ENCODE data around the gene CCNL1. TPM values are rescaled to one million over a fixed set of nuclear protein-coding genes. Genes with fewer than 3 reads are reported as not detected.

Gene CCNL1
- total RNA-seq, 2 donors from 2014 or later: 94.5 to 157 TPM

- TF ChIP-seq POLR2A (IDR thresholded peaks at IDR 0.05) (no peak), CTCF (IDR thresholded peaks at IDR 0.05) (no peak), POLR2AphosphoS5 (IDR thresholded peaks at IDR 0.05) (no peak)
- DNase-seq (ENCODE audit: low spot score): no peak
- Histone ChIP-seq H3K36me3 (peaks cover 11 to 13% of the 10 kb centered on the region in 2 donors), H3K27ac (no peak overlapping the region), H3K27me3 (replicated peaks; ENCODE audit: insufficient read depth) (no peaks in the 10 kb centered on the region), H3K4me1 (replicated peaks) (no peaks in the 10 kb centered on the region), H3K9me3 (no peaks in the 10 kb centered on the region), H3K4me3 (no peak overlapping the region)
- intact Hi-C loops (cut with DNase I): no loop called here
- 89% methylated on average over 5 of the region's 5 CpGs for WGBS
Measured at GRCh38 chr3:157147099-157147803, 12.7 kb downstream of the CCNL1 start.

GRCh38 chr3:157145606-157146322 is 14.2 kb downstream of the CCNL1 start:
- Histone ChIP-seq H3K27me3 (replicated peaks; ENCODE audit: insufficient read depth) (no peaks in the 10 kb centered on the region), H3K36me3 (peaks cover 11 to 13% of the 10 kb centered on the region in 2 donors), H3K4me1 (replicated peaks) (no peaks in the 10 kb centered on the region), H3K4me3 (no peak overlapping the region), H3K27ac (no peak overlapping the region), H3K9me3 (no peaks in the 10 kb centered on the region)
- no peak for TF ChIP-seq POLR2A (IDR thresholded peaks at IDR 0.05)
- DNase-seq (ENCODE audit: low spot score): no peak
- intact Hi-C loops (cut with DNase I): no loop called here
- 82% methylated on average over 2 of the region's 2 CpGs for WGBS

DNA sequence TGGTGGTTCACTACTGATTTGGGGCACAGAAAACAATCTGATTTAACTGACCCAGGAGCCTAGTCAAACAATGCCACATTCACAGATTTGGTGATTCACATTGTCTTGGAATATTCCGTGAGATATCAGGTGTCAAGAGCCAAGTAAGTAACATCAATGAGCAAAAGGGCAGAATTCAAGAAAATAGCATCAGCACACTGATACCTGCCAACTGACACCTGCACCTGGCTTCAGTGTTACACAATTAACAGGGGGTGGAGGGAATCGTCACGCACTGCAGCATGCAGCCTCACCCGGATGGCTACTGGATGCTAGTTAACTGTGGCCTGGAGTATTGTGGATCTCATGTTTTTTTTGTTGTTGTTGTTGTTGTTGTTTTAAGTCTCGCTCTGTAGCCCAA is 17.6 kb downstream of the CCNL1 start:
- 86% methylated on average over 5 of the region's 5 CpGs for WGBS

DNA sequence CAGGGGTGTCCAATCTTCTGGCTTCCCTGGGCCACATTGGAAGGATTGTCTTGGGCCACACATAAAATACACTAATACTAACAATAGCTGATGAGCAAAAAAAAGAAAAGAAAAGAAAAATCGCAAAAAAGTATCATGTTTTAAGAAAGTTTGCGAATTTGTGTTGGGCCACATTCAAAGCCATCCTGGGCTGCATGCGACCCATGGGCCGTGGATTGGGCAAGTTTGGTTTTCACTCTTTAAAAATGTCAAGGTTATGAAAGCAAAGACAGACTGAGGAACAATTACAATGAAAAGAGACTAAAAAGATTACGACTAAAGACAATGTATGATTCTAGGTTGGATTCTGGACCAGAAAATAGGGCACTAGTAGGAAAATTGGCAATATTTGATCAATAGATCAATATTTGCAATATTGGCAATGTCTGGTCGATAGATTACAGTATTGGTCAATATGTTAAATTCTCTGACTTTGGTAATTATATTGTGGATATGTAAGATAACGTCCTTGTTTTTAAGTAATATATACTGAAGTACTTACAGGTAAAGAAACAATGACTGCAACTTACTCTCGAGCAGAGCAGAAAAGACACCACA is 19.9 kb downstream of the CCNL1 start:
- Histone ChIP-seq H3K27me3 (replicated peaks; ENCODE audit: insufficient read depth) (no peaks in the 10 kb centered on the region), H3K4me3 (no peak overlapping the region), H3K9me3 (no peaks in the 10 kb centered on the region), H3K4me1 (replicated peaks) (peaks cover 23% of the 10 kb centered on the region), H3K27ac (no peak overlapping the region), H3K36me3 (no peaks in the 10 kb centered on the region)
- intact Hi-C loops (cut with DNase I): no loop called here
- 90% methylated on average over 8 of the region's 8 CpGs for WGBS
- DNase-seq (ENCODE audit: low spot score): no peak
- TF ChIP-seq POLR2AphosphoS5 (IDR thresholded peaks at IDR 0.05): no peak
- no peak for TF ChIP-seq POLR2A (IDR thresholded peaks at IDR 0.05)
- no peak for TF ChIP-seq CTCF (IDR thresholded peaks at IDR 0.05)

More for the DNA sequence above, 17.6 kb downstream of the CCNL1 start:
- Histone ChIP-seq H3K27me3 (replicated peaks; ENCODE audit: insufficient read depth) (no peaks in the 10 kb centered on the region), H3K27ac (no peak overlapping the region), H3K36me3 (no peaks in the 10 kb centered on the region), H3K4me3 (no peak overlapping the region), H3K9me3 (no peaks in the 10 kb centered on the region), H3K4me1 (replicated peaks) (peaks cover under 1% of the 10 kb centered on the region)
- DNase-seq (ENCODE audit: low spot score): no peak
- intact Hi-C loops (cut with DNase I): no loop called here
- no peak for TF ChIP-seq POLR2AphosphoS5 (IDR thresholded peaks at IDR 0.05)
- TF ChIP-seq POLR2A (IDR thresholded peaks at IDR 0.05): no peak
- no peak for TF ChIP-seq CTCF (IDR thresholded peaks at IDR 0.05)

- Histone ChIP-seq H3K36me3 (no peaks in the 10 kb centered on the region), H3K27me3 (replicated peaks; ENCODE audit: insufficient read depth) (no peaks in the 10 kb centered on the region), H3K4me1 (replicated peaks) (peaks cover 33% of the 10 kb centered on the region), H3K27ac (peak overlapping the region; percentile 77 to 94), H3K9me3 (no peaks in the 10 kb centered on the region), H3K4me3 (no peak overlapping the region)
- intact Hi-C loops (cut with DNase I): loop anchor here (2.0 kb wide), 1 partner anchor 462 kb away; the partner anchor contains the start of gene TIPARP
- 19% methylated on average over 6 of the region's 6 CpGs for WGBS
- DNase-seq (ENCODE audit: low spot score): peak; percentile 46
- no peak for TF ChIP-seq POLR2A (IDR thresholded peaks at IDR 0.05)
- no peak for TF ChIP-seq CTCF (IDR thresholded peaks at IDR 0.05)
Measured at GRCh38 chr3:157136647-157137387, 23.1 kb downstream of the CCNL1 start.
